ENCODE measurements around the gene LHFPL5. TPM values are rescaled to one million over a fixed set of nuclear protein-coding genes. Genes with fewer than 3 reads are reported as not detected.

LHFPL5 gene
- total RNA-seq, 4 donors from 2014 or later, result not detected

GRCh38 chr6:35823601-35824000 is 18.4 kb downstream of the LHFPL5 start:
- Histone ChIP-seq H3K27ac (no peak overlapping the region), H3K36me3 (no peaks in the 10 kb centered on the region), H3K4me1 (no peaks in the 10 kb centered on the region), H3K9me3 (no peaks in the 10 kb centered on the region), H3K27me3 (no peaks in the 10 kb centered on the region), H3K4me3 (no peak overlapping the region)
- intact Hi-C loops (cut with DNase I; ENCODE audit: low total_unique reads), result no loop called here
- DNase-seq, result no peak
- TF ChIP-seq CTCF (IDR thresholded peaks at IDR 0.05) (no peak), POLR2A (IDR thresholded peaks at IDR 0.05) (no peak)

- Histone ChIP-seq H3K27ac (no peak overlapping the region), H3K27me3 (no peaks in the 10 kb centered on the region), H3K9me3 (no peaks in the 10 kb centered on the region), H3K4me1 (no peaks in the 10 kb centered on the region), H3K4me3 (no peak overlapping the region), H3K36me3 (no peaks in the 10 kb centered on the region)
- no peak for TF ChIP-seq POLR2A (IDR thresholded peaks at IDR 0.05)
- no peak for TF ChIP-seq CTCF (IDR thresholded peaks at IDR 0.05)
- DNase-seq, result no peak
- intact Hi-C loops (cut with DNase I; ENCODE audit: low total_unique reads), result no loop called here
Observed at GRCh38 chr6:35824552-35825192, 19.5 kb downstream of the LHFPL5 start.

- no peak overlapping the region for H3K27ac ChIP-seq
- intact Hi-C loops (cut with DNase I; ENCODE audit: low total_unique reads), result no loop called here
- H3K36me3 ChIP-seq, result no peaks in the 10 kb centered on the region
- DNase-seq, result no peak
- H3K4me3 ChIP-seq, result no peak overlapping the region
- H3K4me1 ChIP-seq, result no peaks in the 10 kb centered on the region
- H3K9me3 ChIP-seq, result no peaks in the 10 kb centered on the region
- TF ChIP-seq CTCF (IDR thresholded peaks at IDR 0.05) (no peak), POLR2A (IDR thresholded peaks at IDR 0.05) (no peak)
- no peaks in the 10 kb centered on the region for H3K27me3 ChIP-seq
Observed at GRCh38 chr6:35829306-35829705, 24.2 kb downstream of the LHFPL5 start.

GRCh38 chr6:35831257-35832007 is 26.3 kb downstream of the LHFPL5 start:
- Histone ChIP-seq H3K4me1 (no peaks in the 10 kb centered on the region), H3K27me3 (no peaks in the 10 kb centered on the region), H3K27ac (no peak overlapping the region), H3K36me3 (no peaks in the 10 kb centered on the region), H3K4me3 (no peak overlapping the region), H3K9me3 (no peaks in the 10 kb centered on the region)
- TF ChIP-seq CTCF (IDR thresholded peaks at IDR 0.05), result no peak
- TF ChIP-seq POLR2A (IDR thresholded peaks at IDR 0.05), result no peak
- no peak for DNase-seq
- intact Hi-C loops (cut with DNase I; ENCODE audit: low total_unique reads), result no loop called here

- TF ChIP-seq POLR2A (IDR thresholded peaks at IDR 0.05) (no peak), CTCF (IDR thresholded peaks at IDR 0.05) (no peak)
- intact Hi-C loops (cut with DNase I; ENCODE audit: low total_unique reads), result no loop called here
- H3K4me1 ChIP-seq, result no peaks in the 10 kb centered on the region
Observed at GRCh38 chr6:35833536-35833935, 28.4 kb downstream of the LHFPL5 start.

More at GRCh38 chr6:35833536-35833935, 28.4 kb downstream of the LHFPL5 start:
- no peak for DNase-seq
- Histone ChIP-seq H3K4me3 (no peak overlapping the region), H3K36me3 (no peaks in the 10 kb centered on the region), H3K9me3 (no peaks in the 10 kb centered on the region), H3K27ac (no peak overlapping the region), H3K27me3 (no peaks in the 10 kb centered on the region)

Measured in uterus (tissue), 4 donors.